Bronchial epithelial cell (primary cell): ENCODE data around the gene EIF4G2. TPM values are rescaled to one million over a fixed set of nuclear protein-coding genes. Genes with fewer than 3 reads are reported as not detected.

Experiments
- DNase-seq: peaks from one replicate; pipeline ENCODE4 v3.0.0-alpha.2; 2010; ENCODE audit warnings: low read depth
- FAIRE-seq: peaks from 2 replicates; lab custom pipeline; 2011; peaks lifted over from hg19 to GRCh38; lab: Jason Lieb, UNC
- H3K27me3 ChIP-seq: 2 replicates; pipeline ENCODE4 v1.5.1; 2011; ENCODE audit warnings: low read length; ENCODE audit not compliant: control insufficient read depth, insufficient read depth
- H3K36me3 ChIP-seq: 2 replicates; pipeline ENCODE4 v1.5.1; 2011; ENCODE audit warnings: low read length; ENCODE audit not compliant: control insufficient read depth, insufficient read depth
- H3K4me3 ChIP-seq: 2 replicates; pipeline ENCODE4 v1.5.1; 2011; ENCODE audit warnings: mild to moderate bottlenecking, low read depth, low read length, control low read depth
- CTCF ChIP-seq: IDR thresholded peaks from 2 replicates; pipeline ENCODE4 v1.5.1; 2011; ENCODE audit warnings: mild to moderate bottlenecking, moderate library complexity, low read length, control low read depth, inconsistent platforms; ENCODE audit not compliant: insufficient read depth, severe bottlenecking
- total RNA-seq: library from RNA; depleted of rRNA; stranded (reverse); fragments of >200 nt; gene quantifications from 2 replicates; pipeline ENCODE4 v1.2.1, GENCODE V29; 2014

EIF4G2 gene
- total RNA-seq, 1 donor from 2014 or later, result 384 TPM

- no peak for FAIRE-seq
Measured at GRCh38 chr11:10758957-10759356, 49.8 kb downstream of the EIF4G2 start.

GRCh38 chr11:10752486-10752885, 56.2 kb downstream of the EIF4G2 start:
- Histone ChIP-seq H3K4me3 (no peak overlapping the region), H3K36me3 (peaks cover 9% of the 10 kb centered on the region), H3K27me3 (no peaks in the 10 kb centered on the region)
- FAIRE-seq, result no peak
- no peak for TF ChIP-seq CTCF
- no peak for DNase-seq

More at GRCh38 chr11:10758957-10759356, 49.8 kb downstream of the EIF4G2 start:
- Histone ChIP-seq H3K36me3 (peaks cover 24% of the 10 kb centered on the region), H3K27me3 (no peaks in the 10 kb centered on the region), H3K4me3 (no peak overlapping the region)
- TF ChIP-seq CTCF, result peak; percentile 30
- peak; percentile 28 for DNase-seq

- H3K4me3 ChIP-seq, result peak overlapping the region; percentile 90
- DNase-seq (peak; percentile 65), FAIRE-seq (no peak)
- peaks cover 7% of the 10 kb centered on the region for H3K36me3 ChIP-seq
- H3K27me3 ChIP-seq, result no peaks in the 10 kb centered on the region
- no peak for TF ChIP-seq CTCF
Measured at GRCh38 chr11:10752061-10752460, 56.7 kb downstream of the EIF4G2 start.

- Histone ChIP-seq H3K27me3 (no peaks in the 10 kb centered on the region), H3K36me3 (peaks cover 5% of the 10 kb centered on the region), H3K4me3 (peak overlapping the region; percentile 90)
- TF ChIP-seq CTCF, result no peak
- FAIRE-seq (no peak), DNase-seq (peak; percentile 7)
Measured at GRCh38 chr11:10751581-10751940, 57.2 kb downstream of the EIF4G2 start.

- no peak for FAIRE-seq
- TF ChIP-seq CTCF, result peak; percentile 60
Measured at GRCh38 chr11:10750838-10751580, 57.7 kb downstream of the EIF4G2 start, which contains the start of gene CTR9. CTR9 (plus strand) TSS chr11:10751246; CDS start chr11:10751413, 167 bp downstream.

More at GRCh38 chr11:10750838-10751580, 57.7 kb downstream of the EIF4G2 start, which contains the start of gene CTR9:
- H3K27me3 ChIP-seq, result no peaks in the 10 kb centered on the region
- H3K4me3 ChIP-seq, result peak within 1 kb of the TSS; percentile 90
- H3K36me3 ChIP-seq, result peaks cover 5% of the 10 kb centered on the region
- DNase-seq, result peak; percentile 96
